HG02973 (cell line): Measurements from ENCODE around the gene AQP10.
"Not testable (repeated sequence)": the region's sequence is repeated elsewhere in the genome, so short reads cannot be mapped to it uniquely, and the experiment has no call there.

Experiments
- ATAC-seq: cut with Tn5 transposase; IDR thresholded peaks from one replicate; pipeline ENCODE4 v1.9.1; 2021; ENCODE audit warnings: moderate library complexity; ENCODE audit not compliant: unreplicated experiment

The AQP10 gene

GRCh38 chr1:154320882-154321608 is at the start of gene AQP10:
TSS of gene AQP10 (plus strand) at chr1:154321093. CDS start at chr1:154321156, 63 bp downstream.
- no peak for ATAC-seq

- ATAC-seq, result peak; percentile 84
Measured at GRCh38 chr1:154272217-154272998, 48.5 kb upstream of the AQP10 start, which contains the start of gene HAX1. TSS of gene HAX1 (plus strand) at chr1:154272629. CDS start at chr1:154272724, 95 bp downstream.

- ATAC-seq, result no peak
Measured at GRCh38 chr1:154272999-154273563, 47.8 kb upstream of the AQP10 start.

GRCh38 chr1:154276797-154277196 is 44.1 kb upstream of the AQP10 start:
- ATAC-seq, result no peak

GRCh38 chr1:154287591-154287990 is 33.3 kb upstream of the AQP10 start:
- not testable (repeated sequence) for ATAC-seq

GRCh38 chr1:154288661-154289060 is 32.2 kb upstream of the AQP10 start:
- no peak for ATAC-seq

- ATAC-seq, result no peak
Measured at GRCh38 chr1:154290921-154291320, 30.0 kb upstream of the AQP10 start.

- ATAC-seq, result no peak
Measured at GRCh38 chr1:154295408-154296235, 25.3 kb upstream of the AQP10 start.

- no peak for ATAC-seq
Measured at GRCh38 chr1:154301582-154301981, 19.3 kb upstream of the AQP10 start.

- no peak for ATAC-seq
Measured at GRCh38 chr1:154304664-154305337, 16.1 kb upstream of the AQP10 start.

- ATAC-seq, result no peak
Measured at GRCh38 chr1:154306151-154306550, 14.7 kb upstream of the AQP10 start.

GRCh38 chr1:154307670-154308270 is 13.1 kb upstream of the AQP10 start:
- ATAC-seq, result not testable (repeated sequence)

GRCh38 chr1:154309136-154309535 is 11.8 kb upstream of the AQP10 start:
- not testable (repeated sequence) for ATAC-seq

GRCh38 chr1:154312229-154313065 is 8.4 kb upstream of the AQP10 start:
- ATAC-seq, result not testable (repeated sequence)

- ATAC-seq, result no peak
Measured at GRCh38 chr1:154313066-154313356, 7.9 kb upstream of the AQP10 start.

GRCh38 chr1:154314226-154314625 is 6.7 kb upstream of the AQP10 start:
- not testable (repeated sequence) for ATAC-seq

- no peak for ATAC-seq
Measured at GRCh38 chr1:154316704-154317103, 4.2 kb upstream of the AQP10 start.

- no peak for ATAC-seq
Measured at GRCh38 chr1:154318386-154318785, 2.5 kb upstream of the AQP10 start.

GRCh38 chr1:154321609-154321934 is 679 bp downstream of the AQP10 start:
- ATAC-seq, result not testable (repeated sequence)
